ENCODE data around the gene SURF2.
"Not testable (repeated sequence)": the region's sequence is repeated elsewhere in the genome, so short reads cannot be mapped to it uniquely, and the experiment has no call there.

SURF2 gene

GRCh38 chr9:133356391-133357091, at the start of gene SURF2, which contains the start of gene SURF1:
SURF2 (plus strand) TSS chr9:133356550; CDS start chr9:133356593, 43 bp downstream.
SURF1 (minus strand) TSS chr9:133356487; CDS start chr9:133356453, 34 bp downstream.
- peak; percentile 80 for DNase-seq (ENCODE audit: low spot score)

GRCh38 chr9:133307301-133307700, 49.0 kb upstream of the SURF2 start:
- DNase-seq (ENCODE audit: low spot score), result no peak

GRCh38 chr9:133309608-133310007, 46.7 kb upstream of the SURF2 start:
- DNase-seq (ENCODE audit: low spot score), result no peak

- no peak for DNase-seq (ENCODE audit: low spot score)
These were observed 40.4 kb upstream of the SURF2 start for GRCh38 chr9:133315997-133316396.

GRCh38 chr9:133317551-133317950, 38.8 kb upstream of the SURF2 start:
- DNase-seq (ENCODE audit: low spot score), result not testable (repeated sequence)

GRCh38 chr9:133320421-133320881, 35.9 kb upstream of the SURF2 start:
- no peak for DNase-seq (ENCODE audit: low spot score)

GRCh38 chr9:133321411-133321935, 34.9 kb upstream of the SURF2 start:
- DNase-seq (ENCODE audit: low spot score), result no peak

GRCh38 chr9:133322701-133323100, 33.6 kb upstream of the SURF2 start:
- no peak for DNase-seq (ENCODE audit: low spot score)

- no peak for DNase-seq (ENCODE audit: low spot score)
These were observed 33.1 kb upstream of the SURF2 start for GRCh38 chr9:133323211-133323610.

GRCh38 chr9:133323991-133324703, 32.2 kb upstream of the SURF2 start:
- DNase-seq (ENCODE audit: low spot score), result no peak

- not testable (repeated sequence) for DNase-seq (ENCODE audit: low spot score)
These were observed 29.3 kb upstream of the SURF2 start for GRCh38 chr9:133327021-133327420.

GRCh38 chr9:133327834-133328484, 28.4 kb upstream of the SURF2 start:
- no peak for DNase-seq (ENCODE audit: low spot score)

- DNase-seq (ENCODE audit: low spot score), result peak; percentile 36
These were observed 26.8 kb upstream of the SURF2 start for GRCh38 chr9:133329306-133330156.

- no peak for DNase-seq (ENCODE audit: low spot score)
These were observed 25.1 kb upstream of the SURF2 start for GRCh38 chr9:133331221-133331620.

GRCh38 chr9:133331641-133332380, 24.5 kb upstream of the SURF2 start:
- no peak for DNase-seq (ENCODE audit: low spot score)

GRCh38 chr9:133332381-133332730, 24.0 kb upstream of the SURF2 start:
- DNase-seq (ENCODE audit: low spot score), result no peak

- DNase-seq (ENCODE audit: low spot score), result no peak
These were observed 23.3 kb upstream of the SURF2 start for GRCh38 chr9:133333011-133333410.

GRCh38 chr9:133333566-133333965, 22.8 kb upstream of the SURF2 start:
- no peak for DNase-seq (ENCODE audit: low spot score)

GRCh38 chr9:133334161-133334560, 22.2 kb upstream of the SURF2 start:
- no peak for DNase-seq (ENCODE audit: low spot score)

GRCh38 chr9:133334888-133335287, 21.5 kb upstream of the SURF2 start:
- not testable (repeated sequence) for DNase-seq (ENCODE audit: low spot score)
